DOHH2 (cell line): ENCODE data around the gene LCAT.

Experiments used
- CTCF ChIP-seq: fragments of 200-600 bp; sonication (generic); IDR thresholded peaks from one replicate; pipeline ENCODE4 v1.5.1; 2014; ENCODE audit warnings: antibody characterized with exemption, mild to moderate bottlenecking, low read depth, low read length; ENCODE audit not compliant: poor library complexity, severe bottlenecking
- EZH2phosphoT487 ChIP-seq: fragments of 200-600 bp; sonication (generic); IDR thresholded peaks from 2 replicates; pipeline ENCODE4 v1.6.1; 2017; ENCODE audit warnings: borderline replicate concordance, mild to moderate bottlenecking, antibody characterized with exemption, low read length, moderate library complexity, mixed read lengths

GRCh38 chr16:67901734-67902133 lies 42.2 kb downstream of the LCAT start:
- TF ChIP-seq CTCF = no peak
- no peak for TF ChIP-seq EZH2phosphoT487
